HG02970 (cell line): ENCODE data around the gene DTWD1.
"Not testable (repeated sequence)": the region's sequence is repeated elsewhere in the genome, so short reads cannot be mapped to it uniquely, and the experiment has no call there.

Experiments used
- ATAC-seq: cut with Tn5 transposase; IDR thresholded peaks from one replicate; pipeline ENCODE4 v1.9.1; 2021; ENCODE audit warnings: mild to moderate bottlenecking, moderate library complexity, moderate number of reproducible peaks; ENCODE audit not compliant: unreplicated experiment, low FRiP score

DTWD1 gene

DNA sequence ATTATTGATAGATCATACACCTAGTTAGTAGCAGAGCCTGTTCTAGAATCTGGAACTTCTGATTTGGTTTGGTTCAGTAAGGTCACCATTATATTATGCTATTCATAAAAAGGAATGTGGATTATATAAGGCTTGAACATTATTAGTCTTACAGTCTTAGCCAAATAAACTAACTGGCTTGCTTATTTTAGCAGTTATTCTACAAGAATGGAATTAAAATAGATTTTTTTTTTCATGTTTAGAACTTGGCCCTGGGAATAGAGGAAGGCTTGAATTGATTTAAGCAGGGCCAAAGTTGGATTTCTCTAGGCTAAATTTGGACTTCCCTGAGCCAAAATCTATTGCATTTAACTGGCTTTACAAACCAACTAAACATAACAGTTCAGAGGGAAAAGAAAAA lies 24.4 kb downstream of the DTWD1 start:
- ATAC-seq = no peak

DNA sequence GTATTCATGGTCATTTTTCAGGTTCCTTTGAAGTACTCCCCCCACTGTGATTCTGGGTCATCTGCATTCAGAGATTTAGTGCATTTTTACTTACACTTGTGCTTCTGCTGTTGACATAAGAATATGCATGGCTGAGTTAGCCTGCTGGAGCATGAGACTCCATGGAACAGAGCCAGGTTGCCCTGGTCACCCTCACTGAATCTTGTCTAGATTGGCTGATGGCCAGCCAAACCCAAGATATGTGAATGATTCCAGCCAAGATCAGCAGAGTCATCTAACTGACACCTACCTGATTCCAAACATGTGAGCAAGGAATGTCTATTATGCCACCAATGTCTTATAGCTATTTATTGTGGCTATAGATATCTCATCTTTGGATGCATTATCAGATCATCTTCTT lies 25.1 kb downstream of the DTWD1 start:
- no peak for ATAC-seq

DNA sequence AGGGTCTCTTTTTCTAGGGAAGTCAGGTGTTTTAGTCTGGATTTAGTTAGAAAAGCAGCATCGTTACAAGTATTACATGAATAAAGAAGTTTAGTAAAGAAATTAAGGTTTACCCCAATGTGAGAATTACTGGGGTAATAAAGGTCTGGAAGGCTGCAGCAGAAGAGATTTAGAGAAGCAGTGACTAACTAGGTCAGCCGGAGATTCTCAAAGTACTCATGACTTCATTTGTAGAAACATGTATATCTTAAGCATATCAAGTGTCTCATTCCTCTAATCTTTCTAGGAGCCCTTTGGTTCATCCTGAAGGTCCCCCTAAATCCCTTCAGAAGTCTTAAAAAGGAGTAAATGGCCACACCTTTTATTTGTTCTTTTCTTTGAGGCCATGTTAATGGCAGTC lies 26.0 kb downstream of the DTWD1 start:
- ATAC-seq = no peak

DNA sequence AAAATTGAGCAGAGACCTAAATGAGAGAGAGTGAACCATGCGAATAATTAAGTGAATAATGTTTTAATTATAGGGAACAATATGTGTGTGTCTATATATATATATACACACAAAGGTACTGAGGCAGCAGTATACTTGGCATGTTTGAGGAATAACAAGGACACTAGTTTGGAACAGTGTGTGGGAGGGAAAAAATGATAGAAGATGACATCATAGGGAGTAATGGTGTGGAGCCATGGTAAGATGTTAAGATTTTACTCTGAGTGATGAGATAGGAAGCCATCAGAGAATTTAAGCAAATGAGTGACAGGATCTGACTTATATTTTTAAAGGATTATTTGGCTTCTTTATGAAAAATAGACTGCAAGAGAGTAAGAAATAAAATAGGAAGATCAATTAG lies 29.1 kb downstream of the DTWD1 start:
- no peak for ATAC-seq

DNA sequence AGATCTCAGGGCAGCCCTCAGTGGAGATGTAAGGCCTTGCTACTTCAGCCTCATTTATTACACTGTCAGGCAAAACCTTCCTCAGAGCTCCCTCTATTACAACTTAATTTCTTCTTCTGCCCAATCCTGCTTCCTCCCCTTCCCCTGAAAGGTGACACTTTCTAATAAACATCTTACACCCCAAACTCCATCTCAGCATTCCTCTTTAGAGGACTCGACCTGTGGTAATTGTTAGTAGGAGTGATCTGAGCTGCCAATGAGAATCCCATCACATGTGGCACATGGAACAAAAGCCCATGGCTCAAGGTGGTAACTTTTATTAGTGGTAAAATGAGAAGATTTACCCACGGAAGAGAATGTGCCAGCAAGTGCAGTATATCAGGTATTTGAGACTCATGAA lies 29.8 kb downstream of the DTWD1 start:
- ATAC-seq = no peak

DNA sequence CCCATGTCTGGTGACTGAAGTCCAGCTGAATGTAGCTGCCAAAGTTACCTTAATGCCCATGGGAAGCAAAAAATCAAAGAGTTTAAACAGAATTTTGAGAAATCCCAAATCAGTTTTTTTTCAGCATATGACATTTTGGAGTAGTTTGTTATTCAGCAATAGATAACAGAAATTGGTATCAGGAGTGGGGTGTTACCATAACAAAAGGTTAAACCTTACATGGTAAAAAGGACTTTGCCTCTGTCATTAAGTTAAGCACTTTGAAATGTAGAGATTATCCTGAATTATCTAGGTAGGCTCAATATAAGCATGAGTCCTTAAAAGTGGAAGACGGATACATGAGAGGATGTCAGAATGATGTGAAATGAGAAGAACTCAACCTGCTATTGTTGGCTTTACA lies 32.1 kb downstream of the DTWD1 start:
- no peak for ATAC-seq

DNA sequence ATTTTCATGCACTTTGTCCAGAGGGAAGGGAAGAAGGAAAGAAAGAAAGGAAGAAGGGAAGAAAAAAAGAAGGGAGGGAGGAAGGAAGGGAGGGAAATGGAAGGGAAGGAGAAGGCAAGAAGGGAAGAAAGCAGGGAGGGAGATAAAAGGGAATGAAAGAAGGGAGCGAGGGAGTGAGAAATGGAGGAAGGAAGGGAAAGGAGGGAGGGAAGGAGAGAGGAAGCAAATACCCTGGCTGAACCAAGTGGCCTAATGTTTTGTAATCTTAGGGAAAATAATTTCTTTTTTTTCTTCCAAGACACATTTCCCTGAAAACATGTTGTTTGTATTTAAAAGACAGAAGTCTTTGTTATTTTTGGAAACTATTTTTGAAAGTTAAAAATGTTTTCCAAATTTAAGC lies 35.9 kb downstream of the DTWD1 start:
- no peak for ATAC-seq

DNA sequence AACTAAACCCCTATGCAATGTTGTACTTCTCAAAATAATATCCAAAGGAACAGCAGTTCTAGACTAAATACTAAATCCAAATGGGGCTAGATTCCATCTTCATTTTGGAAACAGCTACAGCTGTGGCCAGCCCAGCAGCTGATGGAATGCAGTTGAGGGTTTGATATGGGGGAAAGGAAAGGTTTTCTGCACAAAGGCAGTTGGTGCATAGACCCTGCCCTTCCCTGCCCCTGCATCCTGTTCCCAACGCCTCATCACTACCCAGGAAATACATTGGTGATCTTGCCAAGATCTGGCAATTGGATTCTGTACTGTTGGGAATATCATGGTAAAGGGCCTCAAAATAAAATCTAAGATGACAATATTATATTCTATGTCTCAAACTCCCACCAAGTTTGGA lies 43.9 kb downstream of the DTWD1 start:
- ATAC-seq = no peak

DNA sequence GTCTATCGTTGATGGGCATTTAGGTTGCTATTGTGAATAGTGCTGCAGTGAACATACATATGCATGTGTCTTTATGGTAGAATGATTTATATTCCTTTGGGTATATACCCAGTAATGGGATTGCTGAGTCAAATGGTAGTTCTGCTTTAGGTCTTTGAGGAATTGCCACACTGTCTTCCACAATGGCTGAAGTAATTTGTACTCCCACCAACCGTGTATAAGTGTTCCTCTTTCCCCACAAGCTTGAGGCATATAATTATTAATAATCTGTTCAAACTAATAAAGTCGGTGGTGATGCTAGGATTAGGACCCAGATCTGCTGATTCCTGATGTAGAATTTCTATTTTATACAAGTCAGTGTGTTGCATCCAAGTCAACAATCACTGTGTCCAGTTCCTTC lies 45.6 kb downstream of the DTWD1 start:
- ATAC-seq = not testable (repeated sequence)

DNA sequence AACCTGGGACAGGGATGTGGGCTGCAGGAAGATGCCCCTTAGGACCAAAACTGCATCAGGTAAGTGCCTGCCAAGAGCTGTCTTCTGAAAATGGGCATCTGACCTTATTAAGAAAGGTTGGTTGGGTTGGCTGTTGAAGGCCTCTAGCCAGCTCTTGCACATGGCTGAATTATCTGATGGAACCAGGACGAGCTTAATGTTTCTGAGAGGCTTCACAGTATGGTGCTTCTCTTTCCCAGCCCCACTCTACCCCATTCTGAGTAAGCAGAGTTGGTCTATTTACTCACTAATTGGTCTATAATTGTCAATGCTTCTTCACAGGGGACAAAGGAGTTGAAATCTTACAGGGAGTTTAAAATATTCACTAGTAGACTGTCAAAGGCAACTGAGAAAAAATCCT lies 48.4 kb downstream of the DTWD1 start:
- no peak for ATAC-seq

DNA sequence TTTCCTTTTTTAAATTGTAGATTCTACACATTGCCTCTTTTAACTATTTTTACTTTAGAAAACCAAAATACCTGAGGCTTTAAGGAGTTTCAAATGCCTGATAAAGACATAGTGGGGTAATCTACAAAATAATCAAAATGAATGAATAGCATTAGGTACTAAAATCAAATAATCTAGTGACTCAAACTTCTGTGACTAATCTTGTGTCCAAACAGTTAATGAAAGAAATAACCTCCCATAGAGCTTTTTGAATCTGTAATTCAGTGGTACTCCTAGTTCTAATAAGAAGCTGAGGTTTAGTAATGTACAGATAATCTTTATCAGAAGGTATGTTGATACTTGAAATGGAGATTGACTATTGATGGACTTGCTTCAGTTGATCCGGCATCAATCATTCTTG lies 53.0 kb downstream of the DTWD1 start:
- ATAC-seq = no peak

DNA sequence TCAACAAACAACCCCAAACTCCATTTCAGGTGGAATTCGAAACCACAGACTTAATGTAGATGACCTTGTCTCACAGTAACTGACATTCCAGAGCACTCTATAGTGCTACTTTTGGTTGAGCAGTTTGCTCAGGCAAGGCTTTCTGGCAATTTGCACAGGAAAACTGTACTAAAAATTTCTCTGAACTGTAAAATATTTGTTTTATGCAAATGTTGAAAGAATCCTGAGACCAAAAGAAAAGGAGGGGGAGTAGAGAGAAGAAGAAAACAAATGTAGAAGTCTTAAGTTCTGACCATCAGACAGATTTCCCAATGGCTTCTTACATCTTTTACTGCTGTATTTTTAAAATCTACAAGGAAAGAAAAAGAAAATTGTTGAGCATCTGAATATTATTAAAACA lies 53.5 kb downstream of the DTWD1 start:
- no peak for ATAC-seq

DNA sequence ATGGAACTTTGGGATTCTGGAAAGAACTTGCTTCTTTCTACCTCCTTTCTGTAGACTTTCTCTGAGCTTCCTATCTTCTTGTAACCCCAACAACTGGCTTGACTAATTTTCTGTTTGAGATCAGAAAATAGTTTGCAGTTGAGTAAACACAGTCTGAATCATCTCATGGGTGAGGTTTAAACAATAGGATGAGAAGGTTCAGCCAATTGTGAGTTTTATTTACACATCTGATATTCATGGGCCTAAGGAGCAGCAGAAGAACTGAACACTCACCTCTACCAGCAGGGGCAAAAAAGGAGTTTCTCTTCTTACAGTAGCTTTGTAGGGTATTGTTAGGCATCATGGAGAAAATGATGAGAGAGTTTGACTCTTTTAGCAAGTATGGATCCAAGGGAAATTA lies 54.2 kb downstream of the DTWD1 start:
- no peak for ATAC-seq

DNA sequence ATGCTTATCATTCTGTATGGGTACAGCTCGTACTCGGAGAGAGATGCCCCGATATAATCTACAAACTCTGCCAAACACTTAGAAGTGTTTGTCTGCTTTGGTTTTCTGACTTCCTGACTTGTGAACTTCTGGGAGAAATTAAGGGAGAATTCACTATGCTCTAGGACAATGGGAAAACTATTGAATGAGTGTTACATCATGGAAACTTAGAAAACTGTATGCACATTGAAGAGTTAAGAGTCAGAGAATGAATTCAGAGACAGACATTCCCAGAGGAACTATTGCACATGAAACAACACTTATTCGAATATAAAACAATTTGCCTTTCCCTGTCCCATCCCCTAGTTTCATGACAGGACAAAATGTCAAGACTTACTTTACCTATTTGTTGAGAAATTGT lies 57.8 kb downstream of the DTWD1 start:
- ATAC-seq = no peak

DNA sequence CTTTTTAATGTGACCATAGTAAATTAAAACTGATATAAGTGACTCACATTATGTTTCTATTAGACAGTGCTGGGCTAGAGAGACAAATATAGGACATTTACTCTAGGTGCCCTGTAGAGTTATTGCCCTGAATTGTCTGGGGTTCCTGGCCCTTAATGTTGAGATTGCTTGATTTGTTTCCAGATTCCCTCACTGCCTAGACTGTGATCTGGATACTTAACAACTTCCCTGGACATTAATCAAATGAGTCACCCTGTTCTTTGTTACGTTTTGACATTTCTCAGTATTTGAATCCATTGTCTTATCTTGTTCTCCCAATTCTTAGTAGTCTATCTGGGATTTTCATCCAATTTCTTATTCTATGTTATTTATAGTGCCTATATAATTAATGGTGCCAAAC lies 65.8 kb downstream of the DTWD1 start:
- ATAC-seq = no peak

DNA sequence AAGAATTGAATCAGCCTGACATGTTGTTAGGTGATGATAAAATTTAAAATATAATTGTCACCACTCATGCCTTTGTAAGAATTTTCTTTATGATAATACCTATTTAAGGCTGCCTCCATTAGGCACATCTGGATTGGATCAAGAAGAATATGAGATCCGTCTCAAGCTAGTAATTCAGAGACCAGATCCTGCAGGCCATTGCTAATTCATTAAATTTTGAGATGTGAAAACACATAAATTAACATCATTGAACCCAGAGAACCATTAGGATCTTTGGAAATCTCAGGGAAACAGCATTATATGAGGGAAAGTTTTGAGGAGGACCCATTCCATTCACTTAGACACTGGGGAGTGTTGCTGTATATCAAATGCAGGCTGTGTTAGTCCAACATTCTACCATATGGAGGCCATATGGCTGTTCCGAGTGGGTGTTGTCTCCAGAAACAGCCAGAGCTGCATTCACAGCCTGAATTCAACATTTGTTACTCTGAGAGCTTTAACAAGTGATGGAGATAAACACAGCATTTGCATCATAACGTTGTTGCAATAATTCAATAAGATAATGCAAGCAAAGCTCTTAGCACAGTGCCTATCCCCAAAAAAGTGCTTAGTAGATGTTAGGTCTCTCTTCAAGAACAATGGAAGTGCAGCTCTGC lies 67.4 kb downstream of the DTWD1 start:
- ATAC-seq = no peak

DNA sequence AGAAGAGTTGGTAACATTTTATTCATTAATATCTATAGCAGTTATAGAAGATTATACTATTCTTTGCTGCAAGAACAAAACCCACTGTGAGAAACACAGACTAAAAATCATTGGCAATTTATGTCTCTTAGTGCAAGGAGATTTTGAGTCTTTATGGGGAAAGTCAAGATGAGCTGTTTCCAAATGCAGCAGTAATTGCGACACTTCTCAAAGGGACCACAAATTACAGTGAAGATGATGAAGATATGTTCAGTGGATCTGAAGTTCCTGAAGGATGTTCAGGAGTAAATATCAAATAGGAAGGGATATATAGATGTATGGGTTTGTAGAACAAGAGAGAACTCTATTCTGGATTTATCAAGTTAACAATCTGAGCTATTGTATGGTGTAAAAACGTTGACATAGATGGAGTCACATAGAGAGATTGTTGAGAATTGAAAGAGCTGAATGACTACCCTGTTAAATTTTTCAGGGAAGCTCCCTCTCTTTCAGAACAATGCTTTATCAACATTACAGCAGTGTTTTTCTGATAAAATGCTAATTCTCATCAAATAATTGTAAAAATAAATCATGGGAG lies 71.8 kb downstream of the DTWD1 start:
- ATAC-seq = no peak

DNA sequence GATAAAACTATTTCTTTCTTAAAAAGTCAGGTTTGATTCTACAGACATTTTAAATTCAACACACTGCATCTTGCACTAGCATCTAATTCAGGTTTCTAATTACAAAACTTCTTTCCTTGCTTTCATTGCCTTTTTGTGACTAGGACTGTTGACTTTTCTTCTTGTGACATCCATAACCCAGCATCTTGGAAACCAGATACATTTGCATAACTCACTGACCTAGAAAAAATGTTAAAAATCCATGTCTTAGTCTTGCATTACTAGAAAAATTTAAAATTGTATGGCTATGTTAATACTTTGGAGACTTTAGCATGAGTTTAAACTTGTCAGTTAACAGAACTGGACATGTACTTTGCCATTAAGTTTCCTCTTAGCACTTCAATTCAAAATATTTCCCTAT lies 72.7 kb downstream of the DTWD1 start:
- no peak for ATAC-seq

DNA sequence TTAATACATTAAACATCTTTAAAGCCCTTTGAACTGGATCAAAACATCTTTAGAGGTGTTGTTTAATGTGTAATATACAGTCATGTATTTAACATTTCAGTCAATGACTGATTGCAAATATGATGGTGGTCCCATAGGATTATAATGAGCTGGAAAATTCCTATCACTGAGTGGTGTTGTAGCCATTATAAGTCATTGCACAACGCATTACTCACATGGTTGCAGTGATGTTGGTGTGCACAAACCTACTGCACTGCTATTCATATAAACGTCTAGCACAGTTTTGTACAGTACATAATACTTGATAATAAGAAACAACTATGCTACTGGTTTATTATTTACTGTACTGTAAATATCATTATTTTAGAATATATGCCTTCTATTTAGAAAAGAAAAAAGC lies 75.6 kb downstream of the DTWD1 start:
- no peak for ATAC-seq

DNA sequence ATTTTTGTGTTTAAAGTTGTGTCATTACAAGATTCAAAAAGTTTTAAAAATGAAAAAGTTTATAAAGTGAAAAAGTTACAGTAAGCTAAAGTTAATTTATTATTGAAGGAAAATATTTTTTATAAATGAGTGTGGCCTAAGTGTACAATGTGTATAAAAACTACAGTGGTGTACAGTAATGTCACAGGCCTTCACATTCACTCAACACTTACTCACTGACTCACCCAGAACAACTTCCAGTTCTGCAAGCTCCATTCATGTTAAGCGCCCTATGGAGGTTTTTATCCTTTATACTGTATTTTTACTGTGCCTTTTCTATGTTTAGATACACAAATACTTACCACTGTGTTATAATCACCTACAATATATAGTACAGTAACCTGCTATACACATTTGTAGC lies 76.3 kb downstream of the DTWD1 start:
- no peak for ATAC-seq

DNA sequence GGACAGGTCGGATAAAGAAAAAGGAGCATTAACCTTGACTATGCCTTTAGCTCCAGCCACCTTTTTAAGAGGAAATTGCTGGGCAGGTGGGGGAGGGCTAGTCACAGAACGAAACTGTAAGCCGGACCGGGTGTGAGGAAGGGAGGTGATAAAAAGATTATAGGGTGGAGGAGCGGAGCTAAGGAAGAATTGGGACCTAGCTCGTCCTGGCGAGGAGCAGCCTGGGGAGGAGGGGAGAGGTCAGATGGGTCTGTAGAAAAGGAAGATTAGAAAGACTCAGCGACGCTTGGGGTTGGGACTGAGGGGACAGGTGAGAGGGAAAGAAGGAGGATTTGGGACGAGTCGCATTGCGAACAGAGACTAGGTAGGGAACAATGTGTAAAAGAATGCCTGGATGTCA lies 82.1 kb downstream of the DTWD1 start:
- ATAC-seq = not testable (repeated sequence)
